Hematopoietic multipotent progenitor cell treated with erythropoietin and hydrocortisone succinate and interleukin-3 and kit ligand, for 6 days (in vitro differentiated cells): ENCODE data around the gene GPR37L1.

Source experiments
- DNase-seq: peaks from one replicate; pipeline ENCODE4 v3.0.0-alpha.2; 2015

The GPR37L1 gene

GRCh38 chr1:202157945-202158344 is 35.2 kb downstream of the GPR37L1 start:
- DNase-seq: no peak

- peak; percentile 82 for DNase-seq
Observed at GRCh38 chr1:202158810-202159533, 36.3 kb downstream of the GPR37L1 start.

GRCh38 chr1:202159534-202160371 is 37.0 kb downstream of the GPR37L1 start:
- DNase-seq: peak; percentile 91

- DNase-seq: peak; percentile 93
Observed at GRCh38 chr1:202160377-202160940, 37.7 kb downstream of the GPR37L1 start, which contains the start of gene PTPN7. PTPN7 (minus strand) TSS chr1:202160602; CDS start chr1:202159402, 1,200 bp downstream.

GRCh38 chr1:202161151-202162046 is 38.7 kb downstream of the GPR37L1 start:
- peak; percentile 66 for DNase-seq

GRCh38 chr1:202162047-202162417 is 39.3 kb downstream of the GPR37L1 start:
- DNase-seq: peak; percentile 76

GRCh38 chr1:202162418-202163280 is 39.9 kb downstream of the GPR37L1 start:
- DNase-seq: peak; percentile 69

GRCh38 chr1:202163281-202164270 is 40.9 kb downstream of the GPR37L1 start:
- DNase-seq: no peak

- peak; percentile 55 for DNase-seq
Observed at GRCh38 chr1:202164271-202165037, 41.7 kb downstream of the GPR37L1 start.

GRCh38 chr1:202165267-202165941 is 42.7 kb downstream of the GPR37L1 start:
- no peak for DNase-seq

GRCh38 chr1:202165942-202166843 is 43.5 kb downstream of the GPR37L1 start:
- peak; percentile 63 for DNase-seq

GRCh38 chr1:202167054-202167453 is 44.3 kb downstream of the GPR37L1 start:
- DNase-seq: peak; percentile 38

- peak; percentile 56 for DNase-seq
Observed at GRCh38 chr1:202167708-202168415, 45.1 kb downstream of the GPR37L1 start.

GRCh38 chr1:202168861-202169260 is 46.1 kb downstream of the GPR37L1 start:
- no peak for DNase-seq

GRCh38 chr1:202170726-202171125 is 48.0 kb downstream of the GPR37L1 start:
- no peak for DNase-seq

- no peak for DNase-seq
Observed at GRCh38 chr1:202171292-202172014, 48.7 kb downstream of the GPR37L1 start.
